GM19463 (cell line): ENCODE data around the gene SLC10A6.

ENCODE experiments used
- ATAC-seq: cut with Tn5 transposase; IDR thresholded peaks from one replicate; pipeline ENCODE4 v1.9.1; 2021; ENCODE audit warnings: mild to moderate bottlenecking, moderate library complexity; ENCODE audit not compliant: unreplicated experiment

Gene SLC10A6

DNA sequence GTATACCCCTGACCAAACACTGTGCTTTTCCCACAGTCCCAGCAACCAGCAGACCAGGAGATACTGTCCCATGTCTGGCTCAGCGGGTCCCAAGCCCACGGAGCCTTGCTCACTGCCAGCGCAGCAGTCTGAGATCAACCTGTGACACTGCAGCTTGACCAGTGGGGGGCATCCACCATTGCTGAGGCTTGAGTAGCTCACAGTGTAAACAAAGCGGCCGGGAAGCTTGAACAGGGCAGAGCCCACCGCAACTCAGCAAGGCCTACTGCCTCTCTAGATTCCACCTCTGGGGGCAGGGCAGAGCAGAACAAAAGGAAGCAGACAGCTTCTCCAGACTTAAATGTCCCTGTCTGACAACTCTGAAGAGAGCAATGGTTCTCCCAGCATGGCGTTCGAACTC is 58.1 kb downstream of the SLC10A6 start:
- no peak for ATAC-seq

DNA sequence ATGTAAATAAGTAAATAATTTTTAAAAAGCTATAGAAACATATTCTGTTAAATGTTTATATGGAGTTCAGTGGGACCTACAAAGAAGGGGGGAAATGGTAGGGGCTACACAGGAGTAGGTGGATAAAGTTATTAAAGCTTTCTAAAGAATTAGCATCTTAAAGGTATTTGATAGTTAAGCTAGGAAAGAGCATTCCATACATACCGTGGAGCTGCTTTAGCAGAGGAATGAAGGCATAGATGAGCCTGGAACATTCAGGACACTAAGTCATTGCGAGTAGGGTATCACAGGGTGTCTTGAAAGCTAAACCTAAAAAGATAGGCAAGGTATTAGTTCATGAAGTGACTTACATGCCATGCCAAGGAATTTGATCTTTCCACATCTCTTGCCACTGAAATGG is 60.4 kb downstream of the SLC10A6 start:
- ATAC-seq, result no peak

DNA sequence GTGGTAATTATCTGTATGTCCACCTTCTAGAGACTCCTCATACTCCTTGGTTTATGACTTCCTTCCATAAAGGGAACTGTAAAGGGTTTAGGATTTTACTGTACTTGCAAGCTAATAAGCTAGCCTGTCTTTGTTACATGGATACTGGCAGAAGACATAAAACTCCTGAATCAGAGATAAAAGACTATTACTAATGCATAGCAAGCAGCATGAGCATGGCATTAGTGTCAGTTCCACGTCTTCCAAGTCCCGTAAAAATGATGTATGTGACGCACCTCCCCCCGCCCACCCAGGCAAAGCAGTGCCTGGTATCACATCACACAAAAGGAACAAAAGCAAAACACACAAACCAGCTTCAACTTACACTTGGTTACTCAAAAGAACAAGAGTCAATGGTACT is 71.0 kb downstream of the SLC10A6 start:
- ATAC-seq, result no peak

- no peak for ATAC-seq
Observed at GRCh38 chr4:86775061-86775460, 74.1 kb downstream of the SLC10A6 start.
